GM23248 (cell line): ENCODE results near the gene PNKP.

ENCODE experiments used
- EZH2 ChIP-seq: fragments of 200-600 bp; sonication (generic); IDR thresholded peaks from 2 replicates; pipeline ENCODE4 v1.6.1; 2018; ENCODE audit warnings: antibody characterized with exemption, mild to moderate bottlenecking; ENCODE audit not compliant: insufficient read depth, poor library complexity, severe bottlenecking
- EZH2phosphoT487 ChIP-seq: fragments of 200-600 bp; sonication (generic); IDR thresholded peaks from 2 replicates; pipeline ENCODE4 v1.6.1; 2018; ENCODE audit warnings: antibody characterized with exemption, moderate library complexity, mild to moderate bottlenecking, low read depth; ENCODE audit not compliant: insufficient read depth

DNA sequence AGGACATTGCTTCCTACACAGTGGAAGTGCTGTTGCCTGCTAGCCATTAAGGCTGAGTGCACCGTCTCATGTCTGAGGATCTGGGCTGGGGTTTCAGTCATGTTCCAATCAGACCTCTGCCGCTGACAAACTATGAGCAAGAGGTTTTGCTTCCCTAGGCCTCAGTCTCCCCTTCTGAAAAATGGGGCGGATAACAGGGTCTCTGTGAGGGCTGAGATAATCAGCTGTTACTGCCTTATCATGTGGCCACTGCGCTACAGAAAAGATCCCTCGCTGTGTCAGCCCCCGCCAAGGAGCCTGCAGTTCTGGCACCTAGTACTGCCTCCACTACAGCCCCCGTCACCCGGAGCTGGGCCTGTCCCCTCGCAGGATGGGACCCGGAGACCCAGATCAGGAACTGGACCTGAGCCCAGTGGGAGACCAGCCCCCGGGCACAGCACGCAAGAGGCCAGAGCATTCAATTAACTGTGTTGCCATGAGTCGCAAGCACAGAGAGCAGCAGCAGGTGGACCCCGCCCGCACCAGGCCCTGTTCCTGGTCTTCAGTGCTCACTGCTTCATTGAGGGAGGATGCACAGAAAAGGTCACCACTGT is 3.0 kb upstream of the PNKP start:
- no peak for TF ChIP-seq EZH2phosphoT487
- TF ChIP-seq EZH2: no peak
